IMR-90 (cell line): ENCODE results near the gene CHST3. TPM values are rescaled to one million over a fixed set of nuclear protein-coding genes. Genes with fewer than 3 reads are reported as not detected.

Source experiments
- ATAC-seq: fragments of 200-7000 bp; cut with Tn5 transposase; 2 replicates; pipeline ENCODE4 v1.9.1; 2020; ENCODE audit warnings: low read depth, mild to moderate bottlenecking, moderate library complexity
- BruUV-seq: library from RNA; stranded (reverse); fragments of 400-500 nt; replicated peaks from 2 replicates; lab custom pipeline; 2021; lab: Mats Ljungman, UMichigan
- CTCF ChIA-PET: fragments of 300-600 bp; formaldehyde crosslinking; extraction: SDS; loops from one replicate; lab custom pipeline; 2021; ENCODE audit warnings: antibody characterized with exemption; lab: Yijun Ruan, JAX
- POLR2A ChIA-PET: fragments of 300-600 bp; sonication (Branson Sonifier 250); formaldehyde crosslinking; loops from one replicate; lab custom pipeline; 2022; ENCODE audit warnings: antibody characterized with exemption; ENCODE audit not compliant: unreplicated experiment; lab: Charles Lee
- DNase-seq: peaks from one replicate; pipeline ENCODE4 v3.0.0; 2013
- H2AFZ ChIP-seq: replicated peaks from 2 replicates; pipeline ENCODE3; 2013; ENCODE audit warnings: low read length, mild to moderate bottlenecking; ENCODE audit not compliant: poor library complexity
- H2AK5ac ChIP-seq: 2 replicates; pipeline ENCODE4 v1.6.1; 2013; ENCODE audit warnings: low read depth, low read length, inconsistent platforms
- H2AK9ac ChIP-seq: replicated peaks from 2 replicates; pipeline ENCODE3; 2013; ENCODE audit warnings: mild to moderate bottlenecking, low read depth, low read length, moderate library complexity; ENCODE audit not compliant: poor library complexity
- H2BK120ac ChIP-seq: 2 replicates; pipeline ENCODE4 v1.6.1; 2013; ENCODE audit warnings: low read depth, low read length, inconsistent platforms
- H2BK15ac ChIP-seq: 3 replicates; pipeline ENCODE4 v1.6.1; 2013; ENCODE audit warnings: low read depth, low read length, inconsistent platforms
- H2BK20ac ChIP-seq: 2 replicates; pipeline ENCODE4 v1.6.1; 2013; ENCODE audit warnings: low read depth, mild to moderate bottlenecking, inconsistent platforms, low read length, moderate library complexity
- H2BK5ac ChIP-seq: 2 replicates; pipeline ENCODE4 v1.6.1; 2013; ENCODE audit warnings: mild to moderate bottlenecking, low read depth, low read length, inconsistent platforms; ENCODE audit not compliant: poor library complexity, severe bottlenecking
- H3K14ac ChIP-seq: replicated peaks from 2 replicates; pipeline ENCODE4 v1.6.1; 2013; ENCODE audit warnings: low read depth, low read length, inconsistent platforms
- H3K18ac ChIP-seq: 2 replicates; pipeline ENCODE4 v1.6.1; 2013; ENCODE audit warnings: low read depth, low read length, control low read depth
- H3K23ac ChIP-seq: 2 replicates; pipeline ENCODE4 v1.6.1; 2013; ENCODE audit warnings: low read depth, low read length, inconsistent platforms
- H3K27ac ChIP-seq: 2 replicates; pipeline ENCODE4 v1.5.1; 2013; ENCODE audit warnings: mild to moderate bottlenecking, control low read depth, low read length; ENCODE audit not compliant: insufficient read depth
- H3K27me3 ChIP-seq: 2 replicates; pipeline ENCODE4 v1.6.1; 2013; ENCODE audit warnings: low read length; ENCODE audit not compliant: control insufficient read depth, insufficient read depth
- H3K36me3 ChIP-seq: 2 replicates; pipeline ENCODE4 v1.6.1; 2013; ENCODE audit warnings: low read length, mixed read lengths; ENCODE audit not compliant: control insufficient read depth, insufficient read depth
- H3K4ac ChIP-seq: 2 replicates; pipeline ENCODE4 v1.6.1; 2013; ENCODE audit warnings: low read depth, low read length, inconsistent platforms
- H3K4me1 ChIP-seq: 2 replicates; pipeline ENCODE4 v1.6.1; 2013; ENCODE audit warnings: low read length, mixed read lengths; ENCODE audit not compliant: control insufficient read depth, insufficient read depth
- H3K4me2 ChIP-seq: 2 replicates; pipeline ENCODE4 v1.6.1; 2013; ENCODE audit warnings: low read depth, mild to moderate bottlenecking, control low read depth, low read length, moderate library complexity
- H3K4me3 ChIP-seq: 2 replicates; pipeline ENCODE4 v1.5.1; 2013; ENCODE audit warnings: low read depth, mild to moderate bottlenecking, control low read depth, low read length, moderate library complexity; ENCODE audit not compliant: insufficient read depth
- H3K56ac ChIP-seq: 2 replicates; pipeline ENCODE4 v1.6.1; 2013; ENCODE audit warnings: low read length, inconsistent platforms; ENCODE audit not compliant: insufficient read depth; ENCODE audit errors: extremely low read depth
- H3K79me1 ChIP-seq, 2 experiments: 2 replicates each; pipeline ENCODE4 v1.6.1; 2013; ENCODE audit warnings: low read length in 2 of 2, inconsistent platforms in 1 of 2, low read depth in 1 of 2
- H3K9ac ChIP-seq: 2 replicates; pipeline ENCODE4 v1.6.1; 2013; ENCODE audit warnings: low read depth, low read length, control low read depth
- H3K9me1 ChIP-seq: 2 replicates; pipeline ENCODE4 v1.6.1; 2013; ENCODE audit warnings: low read length, inconsistent platforms; ENCODE audit not compliant: insufficient read depth
- H3K9me3 ChIP-seq: 2 replicates; pipeline ENCODE4 v1.6.1; 2013; ENCODE audit warnings: low read length; ENCODE audit not compliant: control insufficient read depth, insufficient read depth
- H4K20me1 ChIP-seq: 2 replicates; pipeline ENCODE4 v1.6.1; 2013; ENCODE audit warnings: low read length, inconsistent platforms; ENCODE audit not compliant: insufficient read depth
- H4K5ac ChIP-seq: 2 replicates; pipeline ENCODE4 v1.6.1; 2013; ENCODE audit warnings: mild to moderate bottlenecking, low read depth, low read length, control low read depth
- H4K8ac ChIP-seq, 2 experiments: 2 replicates each; pipeline ENCODE4 v1.6.1; 2013; ENCODE audit warnings: low read depth in 2 of 2, low read length in 2 of 2, control low read depth in 1 of 2, inconsistent platforms in 1 of 2
- H4K91ac ChIP-seq: 2 replicates; pipeline ENCODE4 v1.6.1; 2013; ENCODE audit warnings: low read depth, low read length, inconsistent platforms; ENCODE audit not compliant: insufficient read depth
- BHLHE40 ChIP-seq: fragments of 150-350 bp; IDR thresholded peaks from 2 replicates; pipeline ENCODE4 v1.6.1; 2016; ENCODE audit warnings: mild to moderate bottlenecking, low read depth, low read length
- CEBPB ChIP-seq: IDR thresholded peaks from 2 replicates; pipeline ENCODE4 v1.6.1; 2012; ENCODE audit warnings: low read depth, low read length, improper control_type of control experiment
- MAFK ChIP-seq: IDR thresholded peaks from 2 replicates; pipeline ENCODE4 v1.6.1; 2012; ENCODE audit warnings: low read depth, low read length, improper control_type of control experiment
- MAZ ChIP-seq: IDR thresholded peaks from 2 replicates; pipeline ENCODE4 v1.6.1; 2012; ENCODE audit warnings: low read depth, mild to moderate bottlenecking, low read length, improper control_type of control experiment, moderate library complexity, borderline replicate concordance
- MXI1 ChIP-seq: IDR thresholded peaks from 2 replicates; pipeline ENCODE4 v1.6.1; 2012; ENCODE audit warnings: low read depth, mild to moderate bottlenecking, low read length, moderate library complexity, borderline replicate concordance
- NFE2L2 ChIP-seq: fragments of 150-350 bp; IDR thresholded peaks from 2 replicates; pipeline ENCODE4 v1.6.1; 2016; ENCODE audit warnings: low read depth, mild to moderate bottlenecking, low read length
- POLR2A ChIP-seq: IDR thresholded peaks from 2 replicates; pipeline ENCODE4 v1.6.1; 2012; ENCODE audit warnings: mild to moderate bottlenecking, low read depth, low read length
- RCOR1 ChIP-seq: IDR thresholded peaks from 2 replicates; pipeline ENCODE4 v1.6.1; 2012; ENCODE audit warnings: mild to moderate bottlenecking, low read length, improper control_type of control experiment; ENCODE audit not compliant: insufficient replicate concordance
- RFX5 ChIP-seq: IDR thresholded peaks from 2 replicates; pipeline ENCODE4 v1.8.0; 2012; ENCODE audit warnings: low read depth, mild to moderate bottlenecking, low read length, moderate library complexity
- SMC3 ChIP-seq: fragments of 150-350 bp; IDR thresholded peaks from 2 replicates; pipeline ENCODE4 v1.6.1; 2016; ENCODE audit warnings: low read depth, mild to moderate bottlenecking, antibody characterized with exemption, low read length, moderate library complexity
- USF2 ChIP-seq: fragments of 150-350 bp; IDR thresholded peaks from 2 replicates; pipeline ENCODE4 v1.6.1; 2017; ENCODE audit warnings: mild to moderate bottlenecking, antibody characterized with exemption, low read length, low read depth
- WGBS, 2 experiments: methylation state at CpG; one replicate each; pipeline versions ENCODE4 v1.1.5 to v1.1.7; 2013; ENCODE audit warnings: missing lambda C conversion rate in 2 of 2; ENCODE audit not compliant: insufficient read length in 1 of 2; ENCODE audit errors: extremely low coverage in 2 of 2; 5-methylcytosine and 5-hydroxymethylcytosine counted together
- dilution Hi-C: fragments of 300-500 bp; cut with HindIII; formaldehyde crosslinking; loops from one replicate; pipeline ENCODE4 v1.14.3; 2018; ENCODE audit warnings: low sequenced_read_pairs; ENCODE audit not compliant: unreplicated experiment
- in situ Hi-C: fragments of 300-500 bp; cut with MboI; formaldehyde crosslinking; loops from 3 replicates; pipeline ENCODE4 v1.14.3; 2019; ENCODE audit warnings: low sequenced_read_pairs, inconsistent platforms, mixed read lengths
- intact Hi-C: fragments of 100-400 bp; cut with micrococcal nuclease; formaldehyde crosslinking; loops from 2 replicates; pipeline ENCODE4 v1.10.0; 2022
- polyA plus RNA-seq, 3 experiments: library from polyadenylated mRNA; depleted of rRNA; stranded (reverse); fragments of >200 nt; gene quantifications; 2 replicates each; pipeline ENCODE4 v1.2.3, GENCODE V29; 2012; ENCODE audit warnings: low replicate concordance in 1 of 3
- total RNA-seq: library from RNA; depleted of rRNA; stranded (reverse); fragments of >200 nt; gene quantifications from 2 replicates; pipeline ENCODE4 v1.2.3, GENCODE V29; 2012
- TF ChIP-seq, protein P1 (sequence below): fragments of 150-350 bp; IDR thresholded peaks from 2 replicates; pipeline ENCODE4 v1.6.1; 2016; ENCODE audit warnings: low read depth, mild to moderate bottlenecking, low read length, moderate library complexity, borderline replicate concordance
- TF ChIP-seq, protein P2 (sequence below): conservative IDR thresholded peaks from 2 replicates; pipeline ENCODE4 v1.5.1; 2012; ENCODE audit warnings: mild to moderate bottlenecking, low read depth, low read length, improper control_type of control experiment

Gene CHST3
- total and polyA plus RNA-seq, 2 of the 4 experiments (the other 2 are of a cell fraction) = 8.6 to 9.0 TPM

DNA sequence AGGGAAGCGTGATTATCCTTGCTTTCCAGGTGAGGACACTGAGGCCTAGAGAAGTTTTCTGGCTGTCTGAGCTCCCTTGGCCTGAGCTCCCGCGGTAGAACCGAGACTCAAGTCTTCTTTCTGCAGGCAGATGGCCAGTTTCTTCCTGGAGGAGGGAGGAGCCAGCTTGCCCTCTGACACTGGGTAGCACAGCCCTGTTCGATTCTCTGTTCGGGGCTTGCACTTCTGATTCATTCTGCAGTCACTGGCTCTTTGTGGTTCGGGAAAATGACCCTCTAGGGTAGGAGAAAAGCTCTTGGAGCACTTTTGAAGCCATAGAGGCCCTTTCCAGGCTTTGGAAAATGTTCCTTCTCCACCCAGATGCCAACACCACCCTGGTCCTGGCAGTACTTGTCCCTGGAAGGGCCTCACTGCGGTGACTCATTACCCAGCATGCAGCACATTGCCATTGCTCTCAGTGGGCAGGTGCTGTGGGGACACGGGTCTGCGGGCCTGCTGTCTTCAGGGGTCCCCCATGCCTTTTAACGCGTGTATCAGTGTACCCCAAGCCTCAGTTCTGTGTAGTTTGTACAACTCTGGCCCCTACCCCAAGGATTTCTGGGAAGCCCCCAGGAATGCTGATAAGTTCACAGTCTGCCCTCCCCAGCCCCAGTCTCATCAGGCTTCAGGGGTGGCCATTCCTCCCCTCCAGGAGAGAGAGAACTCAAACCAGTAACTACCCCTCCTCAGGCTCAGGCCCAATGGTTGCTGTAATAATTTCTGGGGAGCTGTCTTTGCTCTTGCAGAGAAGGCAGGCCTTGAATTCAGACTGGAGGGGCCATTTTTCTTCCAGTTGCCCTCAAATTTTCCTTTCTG lies 11.9 kb downstream of the CHST3 start:
- POLR2A ChIA-PET = no interaction called here
- intact Hi-C loops = no loop called here
- TF ChIP-seq MXI1 (no peak), BHLHE40 (no peak), POLR2A (no peak), MAFK (no peak), USF2 (no peak), MAZ (peak; percentile 37; the same call in 1 of the 2 replicates), SMC3 (0 out of 2 replicates have a peak, but pooled peaks have one; percentile 1), CEBPB (no peak), RFX5 (no peak), NFE2L2 (no peak), RCOR1 (peak; percentile 75)
- TF ChIP-seq, protein P1, sequence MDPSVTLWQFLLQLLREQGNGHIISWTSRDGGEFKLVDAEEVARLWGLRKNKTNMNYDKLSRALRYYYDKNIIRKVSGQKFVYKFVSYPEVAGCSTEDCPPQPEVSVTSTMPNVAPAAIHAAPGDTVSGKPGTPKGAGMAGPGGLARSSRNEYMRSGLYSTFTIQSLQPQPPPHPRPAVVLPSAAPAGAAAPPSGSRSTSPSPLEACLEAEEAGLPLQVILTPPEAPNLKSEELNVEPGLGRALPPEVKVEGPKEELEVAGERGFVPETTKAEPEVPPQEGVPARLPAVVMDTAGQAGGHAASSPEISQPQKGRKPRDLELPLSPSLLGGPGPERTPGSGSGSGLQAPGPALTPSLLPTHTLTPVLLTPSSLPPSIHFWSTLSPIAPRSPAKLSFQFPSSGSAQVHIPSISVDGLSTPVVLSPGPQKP = no peak
- TF ChIP-seq, protein P2, sequence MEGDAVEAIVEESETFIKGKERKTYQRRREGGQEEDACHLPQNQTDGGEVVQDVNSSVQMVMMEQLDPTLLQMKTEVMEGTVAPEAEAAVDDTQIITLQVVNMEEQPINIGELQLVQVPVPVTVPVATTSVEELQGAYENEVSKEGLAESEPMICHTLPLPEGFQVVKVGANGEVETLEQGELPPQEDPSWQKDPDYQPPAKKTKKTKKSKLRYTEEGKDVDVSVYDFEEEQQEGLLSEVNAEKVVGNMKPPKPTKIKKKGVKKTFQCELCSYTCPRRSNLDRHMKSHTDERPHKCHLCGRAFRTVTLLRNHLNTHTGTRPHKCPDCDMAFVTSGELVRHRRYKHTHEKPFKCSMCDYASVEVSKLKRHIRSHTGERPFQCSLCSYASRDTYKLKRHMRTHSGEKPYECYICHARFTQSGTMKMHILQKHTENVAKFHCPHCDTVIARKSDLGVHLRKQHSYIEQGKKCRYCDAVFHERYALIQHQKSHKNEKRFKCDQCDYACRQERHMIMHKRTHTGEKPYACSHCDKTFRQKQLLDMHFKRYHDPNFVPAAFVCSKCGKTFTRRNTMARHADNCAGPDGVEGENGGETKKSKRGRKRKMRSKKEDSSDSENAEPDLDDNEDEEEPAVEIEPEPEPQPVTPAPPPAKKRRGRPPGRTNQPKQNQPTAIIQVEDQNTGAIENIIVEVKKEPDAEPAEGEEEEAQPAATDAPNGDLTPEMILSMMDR = no peak

More for the DNA sequence above, 11.9 kb downstream of the CHST3 start:
- Histone ChIP-seq H4K91ac (peak overlapping the region; percentile 49), H3K36me3 (no peaks in the 10 kb centered on the region), H3K9ac (0 out of 2 replicates have a peak overlapping the region, but pooled peaks have one; percentile 3), H3K14ac (peak overlapping the region; percentile 53; the same call in 1 of the 2 replicates), H2BK20ac (peak overlapping the region; percentile 22; the same call in 1 of the 2 replicates), H2BK15ac (no peak overlapping the region), H3K27ac (peak overlapping the region; percentile 61), H3K9me3 (no peaks in the 10 kb centered on the region), H3K9me1 (peaks cover 40% of the 10 kb centered on the region), H3K56ac (no peak overlapping the region), H2BK120ac (peak overlapping the region; percentile 38), H2AK9ac (peak overlapping the region; percentile 2), H3K4me3 (no peak overlapping the region), H4K8ac (peak overlapping the region; percentile 17 to 41; a peak in 2 of 4 replicates), H3K4ac (peak overlapping the region; percentile 53), H4K5ac (peak overlapping the region; percentile 13), H4K20me1 (peaks cover 63% of the 10 kb centered on the region), H3K27me3 (no peaks in the 10 kb centered on the region), H3K4me1 (peaks cover 42% of the 10 kb centered on the region), H2BK5ac (peak overlapping the region; percentile 63), H3K4me2 (peak overlapping the region; percentile 21), H2AK5ac (peak overlapping the region; percentile 57), H3K23ac (peak overlapping the region; percentile 52; the same call in 1 of the 2 replicates), H2AFZ (peak overlapping the region; percentile 76), H3K79me1 (peaks cover 29 to 98% of the 10 kb centered on the region in 2 experiments), H3K18ac (peak overlapping the region; percentile 10)
- in situ Hi-C loops = no loop called here
- CTCF ChIA-PET = no interaction called here
- WGBS, 2 experiments = 10% methylated on average over 4 of the region's 12 CpGs; no CpG with 5 or more reads in 1 of the 2 experiments
- BruUV-seq = no TSS peak
- dilution Hi-C loops = no loop called here
- DNase-seq (peak; percentile 83), ATAC-seq (peak; percentile 75)
